ENCODE results near the gene ENPP7. TPM values are rescaled to one million over a fixed set of nuclear protein-coding genes. Genes with fewer than 3 reads are reported as not detected.

The ENPP7 gene
- total RNA-seq, 2 donors from 2014 or later: not detected

DNA sequence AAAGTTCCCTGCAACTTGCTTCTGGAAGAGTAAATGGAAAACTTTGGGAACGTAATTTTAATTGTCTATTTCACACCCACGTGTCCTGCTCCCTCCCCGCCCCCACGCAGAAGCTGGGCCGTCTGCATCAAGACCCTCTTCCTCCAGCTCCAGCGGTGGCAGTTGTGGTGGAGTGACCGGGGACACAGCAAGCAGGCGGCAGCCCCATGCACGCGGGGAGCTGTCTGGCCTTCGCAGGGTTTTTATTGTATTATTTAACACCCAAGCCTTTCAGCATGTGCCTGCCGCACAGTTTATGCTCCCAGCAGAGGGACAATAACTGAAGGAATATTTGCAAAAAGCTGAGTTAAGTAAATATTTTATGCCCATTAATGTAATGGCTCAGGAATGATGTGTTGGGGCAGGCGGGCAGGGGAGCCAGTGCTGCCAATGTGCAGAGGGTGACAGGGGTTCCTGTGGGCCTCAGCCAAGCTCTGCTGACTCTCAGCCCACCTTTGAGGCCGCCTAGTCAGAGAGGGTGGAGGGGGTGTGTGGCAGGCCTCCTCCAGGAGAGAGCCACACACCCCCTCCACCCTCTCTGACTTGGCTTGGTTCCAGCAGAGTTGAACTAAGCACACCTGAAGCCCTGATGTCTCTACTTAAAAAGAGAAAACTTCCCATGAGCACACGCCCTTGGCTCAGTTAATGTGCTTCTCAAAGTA, 32.4 kb upstream of the ENPP7 start:
- Histone ChIP-seq H3K36me3 (no peaks in the 10 kb centered on the region), H3K9me3 (no peaks in the 10 kb centered on the region), H3K27ac (no peak overlapping the region), H3K4me3 (no peak overlapping the region), H3K4me1 (ENCODE audit: control insufficient read depth in 1 of 2, low read depth in 2 of 2) (peaks cover 6 to 18% of the 10 kb centered on the region in 2 donors), H3K27me3 (replicated peaks; ENCODE audit: insufficient read depth) (no peaks in the 10 kb centered on the region)
- TF ChIP-seq, protein P1, sequence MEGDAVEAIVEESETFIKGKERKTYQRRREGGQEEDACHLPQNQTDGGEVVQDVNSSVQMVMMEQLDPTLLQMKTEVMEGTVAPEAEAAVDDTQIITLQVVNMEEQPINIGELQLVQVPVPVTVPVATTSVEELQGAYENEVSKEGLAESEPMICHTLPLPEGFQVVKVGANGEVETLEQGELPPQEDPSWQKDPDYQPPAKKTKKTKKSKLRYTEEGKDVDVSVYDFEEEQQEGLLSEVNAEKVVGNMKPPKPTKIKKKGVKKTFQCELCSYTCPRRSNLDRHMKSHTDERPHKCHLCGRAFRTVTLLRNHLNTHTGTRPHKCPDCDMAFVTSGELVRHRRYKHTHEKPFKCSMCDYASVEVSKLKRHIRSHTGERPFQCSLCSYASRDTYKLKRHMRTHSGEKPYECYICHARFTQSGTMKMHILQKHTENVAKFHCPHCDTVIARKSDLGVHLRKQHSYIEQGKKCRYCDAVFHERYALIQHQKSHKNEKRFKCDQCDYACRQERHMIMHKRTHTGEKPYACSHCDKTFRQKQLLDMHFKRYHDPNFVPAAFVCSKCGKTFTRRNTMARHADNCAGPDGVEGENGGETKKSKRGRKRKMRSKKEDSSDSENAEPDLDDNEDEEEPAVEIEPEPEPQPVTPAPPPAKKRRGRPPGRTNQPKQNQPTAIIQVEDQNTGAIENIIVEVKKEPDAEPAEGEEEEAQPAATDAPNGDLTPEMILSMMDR (IDR thresholded peaks at IDR 0.05): no peak
- DNase-seq (ENCODE audit: low spot score) (no peak), ATAC-seq (ENCODE audit: insufficient number of reproducible peaks, low FRiP score, low read depth) (no peak)

DNA sequence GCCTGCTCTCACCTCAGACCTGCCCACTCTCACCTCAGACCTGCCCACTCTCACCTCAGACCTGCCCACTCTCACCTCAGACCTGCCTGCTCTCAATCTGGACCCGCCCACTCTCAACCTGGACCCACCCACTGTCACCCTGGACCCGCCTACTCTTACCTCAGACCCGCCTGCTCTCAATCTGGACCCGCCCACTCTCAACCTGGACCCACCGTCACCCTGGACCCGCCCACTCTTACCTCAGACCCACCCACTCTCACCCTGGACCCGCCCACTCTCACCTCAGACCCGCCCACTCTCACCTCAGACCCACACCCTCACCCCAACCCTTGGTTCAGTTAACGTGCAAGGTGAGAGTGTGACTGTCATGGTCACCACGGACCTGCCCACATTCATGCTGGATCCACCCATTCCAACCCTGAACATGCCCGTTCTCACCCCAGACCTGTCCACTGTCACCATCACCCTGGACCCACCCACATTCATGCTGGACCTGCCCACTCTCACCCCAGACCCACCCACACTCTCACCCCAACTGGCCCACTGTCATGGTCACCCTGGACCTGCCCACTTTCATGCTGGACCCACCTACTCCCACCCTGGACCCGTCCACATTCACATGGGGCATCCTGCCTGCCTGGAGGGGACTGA, 31.2 kb upstream of the ENPP7 start:
- no peak overlapping the region for H3K27ac ChIP-seq
- no peaks in the 10 kb centered on the region for H3K9me3 ChIP-seq
- no peak for DNase-seq (ENCODE audit: low spot score)
- H3K27me3 ChIP-seq (replicated peaks; ENCODE audit: insufficient read depth): no peaks in the 10 kb centered on the region
- no peaks in the 10 kb centered on the region for H3K36me3 ChIP-seq
- H3K4me3 ChIP-seq: no peak overlapping the region
- TF ChIP-seq, protein P1 (IDR thresholded peaks at IDR 0.05): no peak
- ATAC-seq (ENCODE audit: insufficient number of reproducible peaks, low FRiP score, low read depth): no peak
- peaks cover 6 to 18% of the 10 kb centered on the region in 2 donors for H3K4me1 ChIP-seq (ENCODE audit: control insufficient read depth in 1 of 2, low read depth in 2 of 2)

DNA sequence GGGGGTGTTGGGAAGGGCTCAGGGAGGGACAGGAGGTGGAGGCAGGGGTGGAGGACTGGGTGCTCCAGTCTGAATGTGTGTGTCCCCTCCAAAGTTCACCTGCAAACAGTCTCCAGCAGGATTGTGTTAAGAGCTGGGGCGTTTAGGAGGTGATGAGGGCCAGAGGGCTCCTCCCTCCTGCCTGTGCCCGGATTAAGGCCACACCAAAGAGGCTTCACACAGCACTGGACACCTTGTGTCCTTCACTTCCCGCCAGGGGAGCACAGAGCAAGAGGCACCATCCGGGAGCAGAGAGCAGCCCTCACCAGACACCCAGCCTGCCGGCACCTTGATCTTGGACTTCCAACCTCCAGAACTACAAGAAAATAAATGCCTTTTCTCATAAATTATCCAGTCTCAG, 30.2 kb upstream of the ENPP7 start:
- no peaks in the 10 kb centered on the region for H3K36me3 ChIP-seq
- ATAC-seq (ENCODE audit: insufficient number of reproducible peaks, low FRiP score, low read depth): no peak

DNA sequence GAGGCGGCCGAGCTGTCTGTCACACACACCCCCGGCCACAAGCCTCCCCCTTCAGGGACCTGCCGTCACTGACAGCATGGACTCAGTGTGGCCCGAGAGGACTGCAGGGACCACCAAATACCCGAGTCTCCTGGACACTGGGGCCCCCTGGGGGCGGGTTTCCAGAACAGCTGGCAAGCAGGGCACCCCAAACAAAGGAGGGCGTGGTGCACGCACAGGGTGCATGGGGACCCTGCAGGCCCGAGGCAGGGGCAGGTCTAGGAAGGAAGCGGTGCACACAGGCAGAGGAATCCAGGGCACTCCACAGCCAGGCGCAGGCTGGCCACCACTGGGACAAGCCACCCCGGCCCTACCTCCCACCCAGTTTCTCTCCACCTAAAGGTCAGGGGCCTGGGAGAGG, 28.7 kb upstream of the ENPP7 start:
- no peak overlapping the region for H3K4me3 ChIP-seq
- no peaks in the 10 kb centered on the region for H3K36me3 ChIP-seq
- DNase-seq (ENCODE audit: low spot score) (no peak), ATAC-seq (ENCODE audit: insufficient number of reproducible peaks, low FRiP score, low read depth) (no peak)
- no peaks in the 10 kb centered on the region for H3K27me3 ChIP-seq (replicated peaks; ENCODE audit: insufficient read depth)
- H3K9me3 ChIP-seq: no peaks in the 10 kb centered on the region
- TF ChIP-seq, protein P1 (IDR thresholded peaks at IDR 0.05): no peak
- H3K4me1 ChIP-seq (ENCODE audit: control insufficient read depth in 1 of 2, low read depth in 2 of 2): peaks cover 0 to 8% of the 10 kb centered on the region in 2 donors
- no peak overlapping the region for H3K27ac ChIP-seq

More for the DNA sequence above, 30.2 kb upstream of the ENPP7 start:
- H3K4me3 ChIP-seq: no peak overlapping the region
- no peak overlapping the region for H3K27ac ChIP-seq
- no peak for DNase-seq (ENCODE audit: low spot score)
- no peaks in the 10 kb centered on the region for H3K27me3 ChIP-seq (replicated peaks; ENCODE audit: insufficient read depth)
- peaks cover 6 to 17% of the 10 kb centered on the region in 2 donors for H3K4me1 ChIP-seq (ENCODE audit: control insufficient read depth in 1 of 2, low read depth in 2 of 2)
- TF ChIP-seq, protein P1 (IDR thresholded peaks at IDR 0.05): no peak
- no peaks in the 10 kb centered on the region for H3K9me3 ChIP-seq

DNA sequence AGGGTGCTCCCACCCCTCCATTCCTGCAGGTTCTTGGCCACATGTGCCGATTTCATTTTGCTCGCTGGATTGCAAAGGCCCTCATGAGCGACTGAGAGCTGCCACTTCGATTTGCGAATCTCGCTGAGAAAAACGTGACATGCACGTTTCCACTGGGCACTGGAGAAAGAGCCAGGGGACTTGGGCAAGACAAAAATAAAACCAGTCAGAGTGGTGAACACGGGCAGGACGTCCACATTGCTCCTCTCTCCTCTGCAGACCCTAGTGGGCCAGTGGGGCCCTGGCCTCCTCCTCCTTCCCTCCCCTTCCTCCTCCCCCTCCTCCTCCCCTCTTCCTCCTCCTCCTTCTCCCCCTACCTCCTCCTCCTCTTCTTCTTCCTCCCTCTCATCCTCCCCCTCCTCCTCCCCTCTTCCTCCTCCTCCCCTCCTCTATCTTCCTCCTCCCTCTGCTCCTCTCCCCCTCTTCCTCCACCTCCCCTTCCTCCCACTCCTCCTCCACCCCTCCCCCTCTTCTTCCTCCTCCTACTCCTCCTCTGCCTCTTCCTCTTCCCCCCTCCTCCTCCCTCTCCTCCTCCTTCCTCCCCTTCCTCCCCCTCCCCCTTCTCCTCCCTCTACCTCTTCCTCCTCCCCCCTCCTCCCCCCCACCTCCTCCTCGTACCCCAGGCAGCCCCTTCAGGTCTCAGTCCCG, 28.1 kb upstream of the ENPP7 start:
- ATAC-seq (ENCODE audit: insufficient number of reproducible peaks, low FRiP score, low read depth) (no peak), DNase-seq (ENCODE audit: low spot score) (no peak)
- H3K9me3 ChIP-seq: no peaks in the 10 kb centered on the region
- H3K27me3 ChIP-seq (replicated peaks; ENCODE audit: insufficient read depth): no peaks in the 10 kb centered on the region
- TF ChIP-seq, protein P1 (IDR thresholded peaks at IDR 0.05): no peak
- no peak overlapping the region for H3K4me3 ChIP-seq
- H3K4me1 ChIP-seq (ENCODE audit: control insufficient read depth in 1 of 2, low read depth in 2 of 2): peaks cover 0 to 8% of the 10 kb centered on the region in 2 donors
- no peaks in the 10 kb centered on the region for H3K36me3 ChIP-seq
- no peak overlapping the region for H3K27ac ChIP-seq

Measured in thoracic aorta (tissue), 2 donors.